ENCODE data around the gene AQP12B. TPM values are rescaled to one million over a fixed set of nuclear protein-coding genes. Genes with fewer than 3 reads are reported as not detected.

AQP12B gene
- total and polyA plus RNA-seq, 10 of the 15 experiments (the other 5 are each of a cell fraction or from before 2014, with no cell fraction given): not detected

DNA sequence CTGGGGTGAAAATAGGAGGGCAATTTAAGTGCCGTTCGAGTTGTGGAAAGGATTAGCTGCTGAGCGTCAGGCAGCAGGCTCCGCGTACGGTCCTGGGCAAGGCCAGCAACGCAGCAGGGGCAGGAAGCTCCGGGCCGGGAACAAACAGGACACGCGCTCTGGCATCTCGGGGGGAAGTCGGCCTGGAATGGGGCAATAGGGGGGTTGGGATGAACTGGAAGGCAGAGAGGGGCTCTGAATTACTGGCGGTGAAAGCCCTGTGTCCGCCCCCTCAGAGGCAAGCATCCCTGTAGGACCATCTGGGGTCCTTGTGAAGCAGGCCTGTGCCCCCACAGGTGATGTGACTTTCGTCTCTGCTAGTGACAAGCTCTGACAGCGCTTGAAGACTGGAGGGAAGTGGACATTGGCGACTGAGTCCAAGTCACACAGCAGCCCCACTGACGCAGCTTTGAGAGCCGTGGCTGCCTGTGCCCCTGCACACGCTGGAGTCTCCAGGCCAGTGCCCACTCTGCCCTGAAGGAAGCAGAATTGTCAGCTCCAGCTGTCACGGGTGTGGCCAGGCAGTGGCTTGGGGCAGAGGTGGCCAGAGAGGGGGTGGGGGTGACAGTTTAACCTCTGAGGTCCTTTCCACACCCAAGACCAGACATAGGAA lies 35.1 kb downstream of the AQP12B start:
- intact Hi-C loops (cut with micrococcal nuclease; ENCODE audit: unreplicated experiment) (no loop called here), in situ Hi-C loops (cut with MboI) (no loop called here)
- Histone ChIP-seq H3K79me2 (ENCODE audit: control insufficient read depth, insufficient read depth, low read length) (no peaks in the 10 kb centered on the region), H3K36me3 (ENCODE audit: control insufficient read depth in 2 of 2, insufficient read depth in 2 of 2, low read length in 1 of 2) (no peaks in the 10 kb centered on the region), H3K9me3 (replicated peaks; ENCODE audit: control insufficient read depth, insufficient read depth, low read length) (peaks cover 8% of the 10 kb centered on the region), H4K20me1 (ENCODE audit: control insufficient read depth, insufficient read depth) (no peaks in the 10 kb centered on the region), H2AFZ (ENCODE audit: control insufficient read depth, low read depth, low read length) (no peak overlapping the region), H3K4me2 (ENCODE audit: control insufficient read depth, insufficient read depth) (no peak overlapping the region), H3K4me3 (no peak overlapping the region), H3K27me3 (replicated peaks in 1 of 2; ENCODE audit: control insufficient read depth in 2 of 2, insufficient read depth in 2 of 2, low read length in 1 of 2) (peaks cover 0 to 7% of the 10 kb centered on the region in 2 experiments), H3K4me1 (ENCODE audit: control insufficient read depth, insufficient read depth, low read length) (no peaks in the 10 kb centered on the region), H3K27ac (ENCODE audit: control insufficient read depth, insufficient read depth) (no peak overlapping the region), H3K9ac (ENCODE audit: control insufficient read depth, insufficient read depth, low read length) (no peak overlapping the region)
- RAD21 ChIA-PET (ENCODE audit: unreplicated experiment): no interaction called here
- DNase-seq (ENCODE audit: low read depth, low spot score): no peak
- no TSS peak for BruUV-seq (replicated peaks)
- ATAC-seq: no peak
- TF ChIP-seq CBX5 (IDR thresholded peaks at IDR 0.05; ENCODE audit: low read depth) (no peak), NFYA (IDR thresholded peaks at IDR 0.05; ENCODE audit: borderline replicate concordance, low read depth, low read length) (no peak), BCL11A (IDR thresholded peaks at IDR 0.05; ENCODE audit: low read depth, low read length) (no peak), NBN (IDR thresholded peaks at IDR 0.05) (no peak), EP300 (IDR thresholded peaks at IDR 0.05; ENCODE audit: borderline replicate concordance in 1 of 2, control insufficient read depth in 1 of 2, low read depth in 2 of 2, low read length in 2 of 2) (no peak), TAF1 (IDR thresholded peaks at IDR 0.05; ENCODE audit: borderline replicate concordance, low read depth, low read length) (no peak), MEF2B (IDR thresholded peaks at IDR 0.05; ENCODE audit: partially characterized antibody, poor library complexity, severe bottlenecking) (no peak), IKZF2 (IDR thresholded peaks at IDR 0.05) (no peak), HDAC2 (IDR thresholded peaks at IDR 0.05) (no peak), SMAD5 (IDR thresholded peaks at IDR 0.05; ENCODE audit: low read depth) (no peak), EGR1 (IDR thresholded peaks at IDR 0.05; ENCODE audit: borderline replicate concordance in 1 of 2, low read depth in 2 of 2, low read length in 2 of 2) (no peak), RELA (IDR thresholded peaks at IDR 0.05; ENCODE audit: borderline replicate concordance, partially characterized antibody) (no peak)
- TF ChIP-seq, protein P1, sequence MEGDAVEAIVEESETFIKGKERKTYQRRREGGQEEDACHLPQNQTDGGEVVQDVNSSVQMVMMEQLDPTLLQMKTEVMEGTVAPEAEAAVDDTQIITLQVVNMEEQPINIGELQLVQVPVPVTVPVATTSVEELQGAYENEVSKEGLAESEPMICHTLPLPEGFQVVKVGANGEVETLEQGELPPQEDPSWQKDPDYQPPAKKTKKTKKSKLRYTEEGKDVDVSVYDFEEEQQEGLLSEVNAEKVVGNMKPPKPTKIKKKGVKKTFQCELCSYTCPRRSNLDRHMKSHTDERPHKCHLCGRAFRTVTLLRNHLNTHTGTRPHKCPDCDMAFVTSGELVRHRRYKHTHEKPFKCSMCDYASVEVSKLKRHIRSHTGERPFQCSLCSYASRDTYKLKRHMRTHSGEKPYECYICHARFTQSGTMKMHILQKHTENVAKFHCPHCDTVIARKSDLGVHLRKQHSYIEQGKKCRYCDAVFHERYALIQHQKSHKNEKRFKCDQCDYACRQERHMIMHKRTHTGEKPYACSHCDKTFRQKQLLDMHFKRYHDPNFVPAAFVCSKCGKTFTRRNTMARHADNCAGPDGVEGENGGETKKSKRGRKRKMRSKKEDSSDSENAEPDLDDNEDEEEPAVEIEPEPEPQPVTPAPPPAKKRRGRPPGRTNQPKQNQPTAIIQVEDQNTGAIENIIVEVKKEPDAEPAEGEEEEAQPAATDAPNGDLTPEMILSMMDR (IDR thresholded peaks at IDR 0.05 in 2 of 3, conservative IDR thresholded peaks at IDR 0.05 in 1 of 3; ENCODE audit: control insufficient read depth in 2 of 3, extremely low read depth in 1 of 3, insufficient read depth in 1 of 3, low read depth in 3 of 3, low read length in 3 of 3): no peak
- TF ChIP-seq, protein P2, sequence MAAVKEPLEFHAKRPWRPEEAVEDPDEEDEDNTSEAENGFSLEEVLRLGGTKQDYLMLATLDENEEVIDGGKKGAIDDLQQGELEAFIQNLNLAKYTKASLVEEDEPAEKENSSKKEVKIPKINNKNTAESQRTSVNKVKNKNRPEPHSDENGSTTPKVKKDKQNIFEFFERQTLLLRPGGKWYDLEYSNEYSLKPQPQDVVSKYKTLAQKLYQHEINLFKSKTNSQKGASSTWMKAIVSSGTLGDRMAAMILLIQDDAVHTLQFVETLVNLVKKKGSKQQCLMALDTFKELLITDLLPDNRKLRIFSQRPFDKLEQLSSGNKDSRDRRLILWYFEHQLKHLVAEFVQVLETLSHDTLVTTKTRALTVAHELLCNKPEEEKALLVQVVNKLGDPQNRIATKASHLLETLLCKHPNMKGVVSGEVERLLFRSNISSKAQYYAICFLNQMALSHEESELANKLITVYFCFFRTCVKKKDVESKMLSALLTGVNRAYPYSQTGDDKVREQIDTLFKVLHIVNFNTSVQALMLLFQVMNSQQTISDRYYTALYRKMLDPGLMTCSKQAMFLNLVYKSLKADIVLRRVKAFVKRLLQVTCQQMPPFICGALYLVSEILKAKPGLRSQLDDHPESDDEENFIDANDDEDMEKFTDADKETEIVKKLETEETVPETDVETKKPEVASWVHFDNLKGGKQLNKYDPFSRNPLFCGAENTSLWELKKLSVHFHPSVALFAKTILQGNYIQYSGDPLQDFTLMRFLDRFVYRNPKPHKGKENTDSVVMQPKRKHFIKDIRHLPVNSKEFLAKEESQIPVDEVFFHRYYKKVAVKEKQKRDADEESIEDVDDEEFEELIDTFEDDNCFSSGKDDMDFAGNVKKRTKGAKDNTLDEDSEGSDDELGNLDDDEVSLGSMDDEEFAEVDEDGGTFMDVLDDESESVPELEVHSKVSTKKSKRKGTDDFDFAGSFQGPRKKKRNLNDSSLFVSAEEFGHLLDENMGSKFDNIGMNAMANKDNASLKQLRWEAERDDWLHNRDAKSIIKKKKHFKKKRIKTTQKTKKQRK (IDR thresholded peaks at IDR 0.05; ENCODE audit: low read depth, low read length): no peak
- TF ChIP-seq, protein P3, sequence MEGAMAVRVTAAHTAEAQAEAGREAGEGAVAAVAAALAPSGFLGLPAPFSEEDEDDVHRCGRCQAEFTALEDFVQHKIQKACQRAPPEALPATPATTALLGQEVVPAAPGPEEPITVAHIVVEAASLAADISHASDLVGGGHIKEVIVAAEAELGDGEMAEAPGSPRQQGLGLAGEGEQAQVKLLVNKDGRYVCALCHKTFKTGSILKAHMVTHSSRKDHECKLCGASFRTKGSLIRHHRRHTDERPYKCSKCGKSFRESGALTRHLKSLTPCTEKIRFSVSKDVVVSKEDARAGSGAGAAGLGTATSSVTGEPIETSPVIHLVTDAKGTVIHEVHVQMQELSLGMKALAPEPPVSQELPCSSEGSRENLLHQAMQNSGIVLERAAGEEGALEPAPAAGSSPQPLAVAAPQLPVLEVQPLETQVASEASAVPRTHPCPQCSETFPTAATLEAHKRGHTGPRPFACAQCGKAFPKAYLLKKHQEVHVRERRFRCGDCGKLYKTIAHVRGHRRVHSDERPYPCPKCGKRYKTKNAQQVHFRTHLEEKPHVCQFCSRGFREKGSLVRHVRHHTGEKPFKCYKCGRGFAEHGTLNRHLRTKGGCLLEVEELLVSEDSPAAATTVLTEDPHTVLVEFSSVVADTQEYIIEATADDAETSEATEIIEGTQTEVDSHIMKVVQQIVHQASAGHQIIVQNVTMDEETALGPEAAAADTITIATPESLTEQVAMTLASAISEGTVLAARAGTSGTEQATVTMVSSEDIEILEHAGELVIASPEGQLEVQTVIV (IDR thresholded peaks at IDR 0.05; ENCODE audit: borderline replicate concordance, partially characterized antibody): no peak
- POLR2A ChIA-PET: no interaction called here
- SMC1A ChIA-PET (ENCODE audit: uncharacterized antibody, unreplicated experiment): no interaction called here
- 59% methylated on average over 22 of the region's 22 CpGs for WGBS (ENCODE audit: insufficient coverage, insufficient replicate concordance, low lambda C conversion rate, missing lambda C conversion rate)
- CTCF ChIA-PET: no interaction called here
- FAIRE-seq: no peak
